GM18909 (cell line): ENCODE results near the gene SPRED3.
A peak's percentile ranks its signal among the peaks of the same experiment; 100 is the strongest.
"Not testable (repeated sequence)": the region's sequence is repeated elsewhere in the genome, so short reads cannot be mapped to it uniquely, and the experiment has no call there.

Experiments used
- ATAC-seq: cut with Tn5 transposase; IDR thresholded peaks from one replicate; pipeline ENCODE4 v1.9.1; 2021; ENCODE audit warnings: mild to moderate bottlenecking; ENCODE audit not compliant: unreplicated experiment, poor library complexity

Gene SPRED3

GRCh38 chr19:38389957-38390924 lies 1.7 kb downstream of the SPRED3 start:
- ATAC-seq, result no peak

- no peak for ATAC-seq
Observed at GRCh38 chr19:38391911-38392464, 3.5 kb downstream of the SPRED3 start.

GRCh38 chr19:38392707-38393308 lies 4.3 kb downstream of the SPRED3 start:
- ATAC-seq, result no peak

DNA sequence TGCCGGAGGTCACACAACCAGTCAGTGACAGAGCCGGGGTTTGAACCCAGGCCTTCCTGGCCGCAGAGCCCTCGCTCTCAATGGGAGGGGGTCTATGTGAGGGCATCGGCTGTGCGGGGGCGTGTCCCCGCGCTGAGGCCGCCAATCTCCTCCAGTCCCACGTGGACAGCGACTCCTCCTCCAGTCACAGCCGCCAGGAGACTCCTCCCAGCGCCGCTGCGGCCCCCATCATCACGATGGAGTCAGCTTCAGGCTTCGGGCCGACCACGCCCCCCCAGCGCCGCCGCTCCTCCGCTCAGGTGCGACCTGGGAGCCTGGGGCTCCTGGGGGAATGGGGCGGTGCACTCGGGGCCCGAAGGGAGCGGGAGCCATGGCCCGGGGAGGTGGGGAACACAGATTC lies 6.0 kb downstream of the SPRED3 start:
- no peak for ATAC-seq

DNA sequence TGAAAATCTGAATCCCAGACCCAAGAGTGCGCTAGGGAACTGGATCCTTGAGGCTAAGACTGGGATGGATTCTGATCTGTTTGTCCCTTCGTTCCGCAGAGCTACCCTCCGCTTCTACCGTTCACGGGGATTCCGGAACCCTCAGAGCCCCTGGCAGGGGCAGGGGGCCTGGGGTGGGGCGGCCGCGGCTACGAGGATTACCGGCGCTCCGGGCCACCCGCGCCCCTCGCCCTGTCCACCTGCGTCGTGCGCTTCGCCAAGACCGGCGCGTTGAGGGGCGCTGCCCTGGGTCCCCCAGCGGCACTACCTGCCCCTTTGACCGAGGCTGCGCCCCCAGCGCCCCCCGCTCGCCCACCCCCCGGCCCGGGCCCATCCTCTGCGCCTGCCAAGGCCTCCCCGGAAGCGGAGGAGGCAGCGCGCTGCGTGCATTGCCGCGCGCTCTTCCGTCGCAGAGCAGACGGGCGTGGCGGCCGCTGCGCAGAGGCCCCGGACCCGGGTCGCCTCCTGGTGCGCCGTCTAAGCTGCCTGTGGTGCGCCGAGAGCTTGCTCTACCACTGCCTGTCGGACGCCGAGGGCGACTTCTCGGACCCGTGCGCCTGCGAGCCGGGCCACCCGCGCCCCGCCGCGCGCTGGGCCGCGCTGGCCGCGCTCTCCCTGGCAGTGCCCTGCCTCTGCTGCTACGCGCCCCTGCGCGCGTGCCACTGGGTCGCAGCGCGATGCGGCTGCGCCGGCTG lies 7.1 kb downstream of the SPRED3 start:
- no peak for ATAC-seq

DNA sequence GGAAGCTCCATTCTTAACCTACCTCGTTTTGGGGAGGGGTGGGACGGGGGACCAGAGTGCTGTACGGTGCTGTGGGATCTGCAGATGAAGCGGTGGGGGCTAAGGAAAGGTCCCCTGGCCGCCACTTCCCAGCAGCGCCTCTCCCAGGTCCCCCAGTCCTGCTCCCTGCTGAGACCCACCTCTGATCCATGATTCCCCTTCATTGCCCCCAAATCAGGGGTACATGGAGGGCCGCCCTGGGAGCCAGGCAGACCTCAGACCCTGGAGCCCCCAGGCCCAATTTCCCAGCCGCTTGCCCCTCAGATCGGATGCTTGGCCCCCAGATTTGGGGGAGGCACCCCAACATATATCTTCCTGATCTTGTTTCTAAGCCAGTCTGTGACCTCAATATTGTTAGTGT lies 10.6 kb downstream of the SPRED3 start:
- ATAC-seq, result no peak

DNA sequence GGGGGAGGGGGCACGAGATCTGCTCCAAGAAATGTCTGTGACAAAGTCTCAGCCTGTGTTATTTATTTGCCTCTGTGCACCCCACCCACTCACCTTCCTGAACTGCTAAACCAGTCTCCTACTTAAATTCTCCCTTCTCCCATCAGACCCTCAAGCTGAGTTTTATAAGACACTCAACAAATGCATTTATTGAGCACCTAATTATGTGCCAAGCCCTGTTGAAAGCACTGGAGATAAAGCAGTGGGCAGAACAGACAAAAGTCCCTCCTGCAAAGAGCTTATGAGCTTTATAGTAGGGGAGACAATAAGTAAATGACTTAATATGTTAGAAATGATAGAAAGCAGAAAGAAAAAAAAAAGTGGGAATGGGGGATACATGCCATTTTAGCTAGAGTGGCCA lies 11.0 kb downstream of the SPRED3 start:
- no peak for ATAC-seq

DNA sequence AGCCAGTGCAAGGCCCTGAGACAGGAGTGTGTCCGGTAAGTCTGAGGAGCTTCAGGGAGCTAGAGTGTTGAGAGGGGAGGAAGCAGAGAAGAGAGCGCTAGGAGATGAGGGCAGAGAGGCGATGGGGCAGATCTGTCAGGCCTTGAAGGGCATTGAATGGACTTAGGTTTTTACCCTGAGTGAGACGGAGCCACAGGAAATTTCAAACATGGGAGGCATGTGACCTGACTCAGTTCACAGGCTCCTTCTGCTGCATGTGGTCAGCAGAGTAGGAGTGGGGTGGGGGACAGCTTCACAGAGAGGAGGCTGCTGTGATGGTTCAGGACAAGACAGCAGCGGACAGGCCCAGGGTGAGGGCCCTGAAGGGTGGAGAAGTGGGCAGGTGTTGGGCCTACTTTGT lies 11.9 kb downstream of the SPRED3 start:
- no peak for ATAC-seq

DNA sequence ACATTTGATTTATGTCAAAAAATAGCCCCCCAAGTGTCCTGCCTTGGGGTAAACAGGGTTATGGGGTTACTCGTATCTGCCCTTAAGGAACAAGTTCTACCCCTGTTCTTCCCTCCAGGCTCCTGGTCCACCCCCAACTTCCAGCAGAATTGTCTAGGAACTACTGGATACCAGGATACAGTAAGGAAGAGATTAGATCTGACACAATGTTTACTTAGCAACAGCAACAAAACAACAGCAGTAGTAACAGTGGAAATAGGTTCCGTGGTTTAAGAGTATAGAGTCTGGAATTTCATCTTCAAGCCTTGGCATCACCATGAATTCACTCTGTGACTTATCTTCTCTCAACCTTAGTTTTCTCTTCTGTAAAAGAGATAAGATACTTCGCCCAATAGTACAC lies 12.7 kb downstream of the SPRED3 start:
- ATAC-seq, result no peak

DNA sequence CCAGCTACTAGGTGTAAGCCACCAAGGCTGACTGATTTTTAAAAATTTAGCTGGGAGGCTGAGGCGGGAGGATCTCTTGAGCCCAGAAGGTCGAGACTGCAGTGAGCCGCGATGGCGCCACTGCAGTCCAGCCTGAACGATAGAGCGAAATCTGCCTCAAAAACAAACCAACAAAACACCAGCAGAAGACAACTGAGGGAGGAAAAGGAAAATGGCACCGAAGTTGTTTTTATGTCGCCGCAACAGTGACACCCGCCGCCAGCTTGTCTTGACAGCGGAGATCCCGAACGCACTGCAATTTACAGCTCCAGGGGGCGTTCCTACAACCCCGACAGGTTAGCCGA lies 14.1 kb downstream of the SPRED3 start:
- ATAC-seq, result peak; percentile 2

DNA sequence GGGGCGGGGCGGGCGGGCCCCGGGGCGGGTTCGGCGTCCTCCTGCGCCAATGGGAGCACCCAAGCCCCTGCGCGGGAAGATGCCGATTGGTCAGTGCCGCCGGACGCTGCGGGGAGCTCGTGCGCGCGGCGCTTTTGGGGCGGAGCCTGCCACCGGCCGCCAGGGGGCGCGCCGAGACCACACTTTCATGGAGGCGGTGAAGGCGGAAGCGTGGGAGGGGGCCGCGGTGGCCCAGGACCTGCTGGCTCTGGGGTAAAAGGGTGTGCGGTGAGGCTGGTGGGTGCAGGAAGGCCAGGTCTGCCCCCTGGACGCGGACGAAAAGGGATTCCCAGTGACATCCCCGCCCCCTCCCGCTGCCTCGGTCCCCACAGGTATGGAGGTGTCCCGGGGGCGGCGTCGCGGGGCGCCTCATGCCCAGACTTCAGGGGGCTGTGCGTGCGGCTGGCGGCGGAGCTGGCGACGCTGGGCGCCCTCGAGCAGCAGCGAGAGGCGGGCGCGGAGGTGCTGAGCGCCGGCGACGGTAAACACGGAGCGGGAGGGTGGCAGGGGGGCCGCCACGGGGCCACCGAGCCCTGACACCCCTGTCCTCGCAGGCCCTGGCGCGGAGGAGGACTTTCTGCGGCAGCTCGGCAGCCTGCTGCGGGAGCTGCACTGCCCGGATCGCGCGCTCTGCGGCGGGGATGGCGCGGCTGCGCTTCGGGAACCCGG lies 14.6 kb downstream of the SPRED3 start, which contains the start of gene FAM98C:
Gene FAM98C, plus strand, starts transcription at position 127 of the 708 bp plus-strand sequence. Its CDS starts 61 bp downstream, at position 188.
- ATAC-seq, result peak; percentile 91

GRCh38 chr19:38404858-38405257 lies 16.4 kb downstream of the SPRED3 start:
- ATAC-seq, result no peak

- ATAC-seq, result no peak
Observed at GRCh38 chr19:38405276-38405675, 16.8 kb downstream of the SPRED3 start.

DNA sequence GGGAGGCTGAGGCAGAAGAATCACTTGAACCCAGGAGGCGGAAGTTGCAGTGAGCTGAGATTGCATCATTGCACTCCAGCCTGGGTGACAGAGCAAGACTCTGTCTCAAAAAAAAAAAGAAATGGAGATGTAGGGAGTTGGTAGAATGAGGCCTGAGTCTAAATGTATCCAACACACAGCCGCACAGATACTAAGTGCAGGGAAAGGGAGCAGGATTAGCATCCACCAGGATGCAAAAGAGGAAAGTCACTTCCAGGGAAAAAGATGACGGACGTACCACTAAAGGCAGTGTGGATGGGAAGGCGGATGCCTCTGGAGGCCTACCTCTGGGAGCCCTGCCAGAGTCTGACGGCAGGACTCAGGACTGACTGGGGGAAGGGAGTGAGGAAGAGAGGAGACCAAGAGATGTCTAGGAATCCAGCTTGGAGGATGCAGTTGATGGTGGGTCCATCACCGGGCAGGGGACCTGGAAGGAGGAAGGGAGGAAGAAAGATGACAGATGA lies 21.2 kb downstream of the SPRED3 start:
- no peak for ATAC-seq

- ATAC-seq, result not testable (repeated sequence)
Observed at GRCh38 chr19:38410407-38410806, 21.9 kb downstream of the SPRED3 start.

DNA sequence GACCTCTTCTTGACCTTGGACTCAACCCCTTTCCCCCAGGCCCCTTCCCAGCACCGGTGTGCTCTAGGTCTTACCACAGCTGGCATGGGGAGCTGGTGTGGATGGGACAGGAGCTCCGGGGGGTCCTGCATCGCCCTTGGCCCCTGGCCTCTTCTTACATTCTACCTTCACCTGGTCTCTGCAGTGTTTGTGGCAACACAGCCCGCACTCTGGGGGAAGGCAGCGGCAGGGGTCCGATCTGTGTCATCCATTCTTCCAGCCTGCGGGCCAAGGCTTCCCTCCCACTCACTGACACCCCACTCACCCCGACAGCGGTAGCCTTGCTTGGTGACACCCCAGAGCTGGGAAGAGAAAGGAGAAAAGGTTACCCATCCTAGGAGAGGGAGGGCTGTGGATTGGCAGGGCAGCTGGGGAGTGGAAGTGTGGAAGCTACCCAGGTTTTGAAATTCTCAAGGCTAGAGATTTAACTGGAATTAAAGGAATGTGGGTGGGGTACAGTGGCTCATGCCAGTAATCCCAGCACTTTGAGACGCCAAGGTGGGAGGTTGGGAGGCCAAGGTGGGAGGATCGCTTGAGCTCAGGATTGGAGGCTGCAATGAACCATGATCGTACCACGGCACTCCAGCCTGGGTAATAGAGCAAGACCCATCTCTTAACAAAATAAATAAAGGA lies 22.7 kb downstream of the SPRED3 start:
- no peak for ATAC-seq

DNA sequence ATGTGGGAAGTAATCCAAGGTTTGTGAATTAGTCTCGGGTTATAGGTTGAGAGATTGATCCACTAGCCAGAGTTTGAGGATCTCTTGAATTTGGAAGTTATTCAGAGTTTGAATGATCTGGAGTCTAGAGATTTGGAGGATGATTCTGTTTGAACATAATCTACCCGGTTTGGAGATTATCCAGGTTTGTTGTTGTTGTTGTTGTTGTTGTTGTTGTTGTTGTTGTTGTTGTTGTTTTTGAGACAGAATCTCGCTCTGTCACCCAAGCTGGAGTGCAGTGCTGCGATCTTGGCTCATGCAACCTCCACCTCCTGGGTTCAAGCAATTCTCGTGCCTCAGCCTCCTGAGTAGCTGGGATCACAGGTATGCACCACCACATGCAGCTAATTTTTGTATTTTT lies 23.4 kb downstream of the SPRED3 start:
- not testable (repeated sequence) for ATAC-seq

DNA sequence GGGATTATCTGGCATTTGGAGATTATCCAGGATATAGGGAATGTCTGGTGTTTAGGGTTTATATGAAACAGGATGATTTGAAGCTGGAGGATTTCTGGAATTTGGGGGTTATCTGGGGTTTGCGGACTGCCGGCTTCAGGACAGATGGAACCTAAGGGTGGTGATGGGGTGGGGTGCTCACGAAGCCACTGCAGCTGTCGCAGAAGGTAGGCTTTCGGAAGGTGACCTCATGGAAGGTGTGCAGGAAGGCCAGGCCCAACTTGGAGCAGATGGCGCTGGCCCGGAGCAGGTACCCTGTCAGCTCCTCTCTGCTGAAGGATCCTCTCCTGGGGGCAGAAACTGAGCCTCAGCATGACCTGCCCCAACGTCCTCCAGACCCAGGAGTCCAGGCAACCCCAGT lies 24.0 kb downstream of the SPRED3 start:
- ATAC-seq, result no peak

- no peak for ATAC-seq
Observed at GRCh38 chr19:38412961-38413360, 24.5 kb downstream of the SPRED3 start.
